ENCODE data around the gene BLCAP.

GRCh38 chr20:37531856-37532255, 4.2 kb upstream of the BLCAP start:
- TF ChIP-seq CTCF (IDR thresholded peaks at IDR 0.05) (no peak), POLR2A (IDR thresholded peaks at IDR 0.05) (no peak)
